Stimulated activated naive CD8-positive, alpha-beta T cell treated with anti-CD3 and anti-CD28 coated beads, Interleukin-15, Interleukin-2, amounts not matched to agents 100 ng/mL and 50 ng/mL, for 24 hours (primary cell): ENCODE results near the gene NTMT2.

Experiments
- H3K27ac Mint-ChIP-seq: one replicate; pipeline ENCODE4 v1.8.0; 2021; ENCODE audit warnings: mild to moderate bottlenecking, mixed read lengths
- H3K27me3 Mint-ChIP-seq: one replicate; pipeline ENCODE4 v1.8.0; 2021; ENCODE audit warnings: mixed read lengths
- H3K36me3 Mint-ChIP-seq: one replicate; pipeline ENCODE4 v1.8.0; 2021; ENCODE audit warnings: low read depth, mixed read lengths
- H3K4me1 Mint-ChIP-seq: one replicate; pipeline ENCODE4 v1.8.0; 2021; ENCODE audit warnings: low read depth, mixed read lengths
- H3K4me3 Mint-ChIP-seq: one replicate; pipeline ENCODE4 v1.8.0; 2021; ENCODE audit warnings: mild to moderate bottlenecking, mixed read lengths
- H3K9me3 Mint-ChIP-seq: one replicate; pipeline ENCODE4 v1.8.0; 2021; ENCODE audit warnings: mixed read lengths

The NTMT2 gene

GRCh38 chr1:170213596-170213995 lies 67.8 kb downstream of the NTMT2 start:
- H3K4me3 Mint-ChIP-seq = no peak overlapping the region
- H3K36me3 Mint-ChIP-seq = no peaks in the 10 kb centered on the region
- no peaks in the 10 kb centered on the region for H3K4me1 Mint-ChIP-seq
- H3K27ac Mint-ChIP-seq = no peak overlapping the region
- peaks cover 28% of the 10 kb centered on the region for H3K27me3 Mint-ChIP-seq
- H3K9me3 Mint-ChIP-seq = no peaks in the 10 kb centered on the region

DNA sequence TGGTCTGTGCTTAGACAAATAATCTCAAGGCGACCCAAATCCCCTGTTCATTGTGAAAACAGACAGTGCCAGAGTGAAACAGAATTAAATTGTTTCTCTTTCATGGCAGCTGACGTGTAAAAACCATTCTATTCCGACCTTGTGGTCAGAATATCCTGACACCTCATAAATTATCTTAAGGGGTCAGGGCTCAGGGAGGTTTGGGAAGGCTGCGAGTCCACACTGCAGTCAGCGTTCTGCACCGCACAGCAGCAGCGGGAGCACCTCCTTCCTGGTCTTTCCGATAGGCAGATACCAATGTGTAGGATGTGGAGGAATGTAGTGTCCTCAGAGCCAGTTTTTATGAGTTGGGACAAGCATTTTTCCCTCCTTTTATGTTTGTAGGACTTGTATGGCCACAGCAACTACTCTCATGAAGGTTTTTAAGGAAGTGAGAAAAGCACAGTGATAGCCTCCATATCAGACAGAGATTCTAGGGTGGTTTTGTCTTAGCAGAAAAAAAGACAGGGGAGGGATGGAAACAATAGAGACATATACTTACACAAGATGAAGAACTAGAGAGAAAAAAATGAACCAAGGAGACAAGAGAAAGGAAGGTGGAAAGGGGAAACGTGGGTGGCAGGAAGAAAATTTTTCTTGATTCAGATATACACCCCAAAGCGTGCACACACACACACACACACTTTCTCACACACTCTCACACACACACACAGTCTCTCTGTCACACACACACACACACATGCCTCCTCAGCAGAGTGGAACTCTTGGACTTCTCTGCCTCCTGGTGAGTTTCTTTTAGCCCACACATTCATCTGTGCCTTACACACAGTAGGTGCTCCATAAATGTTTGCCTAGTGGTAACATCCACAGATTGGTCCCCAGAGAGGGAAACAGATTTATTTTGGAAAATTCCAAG lies 68.6 kb downstream of the NTMT2 start:
- Mint-ChIP-seq H3K9me3 (no peaks in the 10 kb centered on the region), H3K4me3 (no peak overlapping the region), H3K4me1 (no peaks in the 10 kb centered on the region), H3K36me3 (no peaks in the 10 kb centered on the region), H3K27me3 (peaks cover 28% of the 10 kb centered on the region), H3K27ac (no peak overlapping the region)

DNA sequence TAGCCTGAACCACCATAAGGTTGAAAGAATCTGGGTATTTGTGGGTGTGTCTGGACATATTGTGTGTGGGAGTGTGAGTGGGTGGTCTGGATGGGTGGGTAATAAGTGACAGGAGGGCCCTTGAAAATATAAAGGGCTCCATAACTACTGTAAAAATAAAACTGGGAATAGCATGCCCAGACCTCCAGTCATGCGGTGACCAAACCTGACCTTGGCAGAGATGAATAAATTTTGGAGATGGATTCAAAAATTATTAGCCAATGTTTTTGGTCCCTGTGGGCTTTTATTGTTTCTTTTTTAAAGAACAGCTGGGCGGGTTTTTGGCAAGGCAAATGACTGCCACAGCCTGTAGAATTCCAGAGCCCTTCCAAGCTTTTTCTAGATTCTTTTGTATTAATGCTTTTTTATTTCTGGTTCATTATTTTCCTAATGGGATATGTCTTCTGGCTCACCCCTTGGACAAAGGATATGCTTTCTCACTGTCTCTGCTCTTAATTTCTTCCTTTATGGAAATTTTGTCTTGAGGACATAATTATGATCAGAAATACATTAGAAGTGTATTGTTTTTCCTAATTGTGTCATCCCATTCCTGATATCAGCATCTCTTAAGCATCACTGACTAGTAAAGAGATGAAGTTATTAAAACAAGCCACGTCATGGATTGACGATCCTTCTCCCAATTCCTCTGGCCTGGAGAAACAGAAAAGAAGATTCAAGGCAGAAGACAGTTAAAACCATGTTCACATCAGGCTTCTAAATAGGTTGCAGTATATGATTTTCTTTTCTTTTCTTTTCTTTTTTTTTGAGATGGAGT lies 69.5 kb downstream of the NTMT2 start:
- Mint-ChIP-seq H3K36me3 (no peaks in the 10 kb centered on the region), H3K27ac (no peak overlapping the region), H3K4me3 (no peak overlapping the region), H3K9me3 (no peaks in the 10 kb centered on the region), H3K4me1 (no peaks in the 10 kb centered on the region), H3K27me3 (peaks cover 25% of the 10 kb centered on the region)

- Mint-ChIP-seq H3K27ac (no peak overlapping the region), H3K4me1 (no peaks in the 10 kb centered on the region), H3K9me3 (no peaks in the 10 kb centered on the region), H3K27me3 (peaks cover 18% of the 10 kb centered on the region), H3K36me3 (no peaks in the 10 kb centered on the region), H3K4me3 (no peak overlapping the region)
Measured at GRCh38 chr1:170217517-170218256, 71.9 kb downstream of the NTMT2 start.

DNA sequence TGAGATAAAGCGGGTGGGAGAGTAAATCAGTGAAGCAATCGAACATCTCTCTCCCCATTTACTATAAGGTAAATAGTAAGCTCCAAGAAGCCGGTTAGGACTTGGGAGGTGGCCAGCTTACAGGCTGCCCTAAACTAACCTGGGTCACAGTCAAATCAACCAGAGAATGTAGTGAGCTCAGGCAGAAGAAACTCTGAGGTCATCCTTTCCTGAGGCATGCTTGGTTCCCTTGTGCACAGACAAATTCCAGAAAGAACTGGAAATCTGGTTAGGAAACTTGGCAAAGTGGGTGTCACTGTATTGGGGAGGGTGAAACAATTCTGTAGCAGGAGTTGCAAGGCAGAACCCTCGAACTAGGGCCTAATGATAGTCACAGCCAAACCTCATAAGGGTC lies 72.5 kb downstream of the NTMT2 start:
- Mint-ChIP-seq H3K36me3 (no peaks in the 10 kb centered on the region), H3K27me3 (peaks cover 22% of the 10 kb centered on the region), H3K4me3 (no peak overlapping the region), H3K9me3 (peaks cover 2% of the 10 kb centered on the region), H3K27ac (no peak overlapping the region), H3K4me1 (no peaks in the 10 kb centered on the region)
